SJCRH30 (cell line): ENCODE data around the gene SCYGR6. TPM values are rescaled to one million over a fixed set of nuclear protein-coding genes. Genes with fewer than 3 reads are reported as not detected.

Source experiments
- DNase-seq, 2 experiments: peaks; one replicate each; pipeline ENCODE4 v3.0.0-alpha.2; 2015 to 2020
- H3K27ac ChIP-seq: fragments of 250-450 bp; sonication (Bioruptor Pico); 2 replicates; pipeline ENCODE4 v1.5.1; 2020; ENCODE audit warnings: mild to moderate bottlenecking, moderate library complexity
- H3K27me3 ChIP-seq: fragments of 250-450 bp; sonication (Bioruptor Pico); 2 replicates; pipeline ENCODE4 v1.5.1; 2020; ENCODE audit warnings: mild to moderate bottlenecking, moderate library complexity
- H3K36me3 ChIP-seq: fragments of 250-450 bp; sonication (Bioruptor Pico); 2 replicates; pipeline ENCODE4 v1.5.1; 2020; ENCODE audit warnings: mild to moderate bottlenecking, moderate library complexity
- H3K4me1 ChIP-seq: fragments of 250-450 bp; sonication (Bioruptor Pico); 2 replicates; pipeline ENCODE4 v1.5.1; 2020; ENCODE audit warnings: mild to moderate bottlenecking, moderate library complexity
- H3K4me3 ChIP-seq: fragments of 250-450 bp; sonication (Bioruptor Pico); 2 replicates; pipeline ENCODE4 v1.5.1; 2020; ENCODE audit warnings: mild to moderate bottlenecking, moderate library complexity
- H3K9me3 ChIP-seq: fragments of 250-450 bp; sonication (Bioruptor Pico); replicated peaks from 2 replicates; pipeline ENCODE4 v1.5.1; 2020; ENCODE audit warnings: mild to moderate bottlenecking, moderate library complexity
- total RNA-seq: library from RNA; depleted of rRNA; stranded (reverse); fragments of >200 nt; shearing (Covaris generic); gene quantifications from 2 replicates; pipeline ENCODE4 v1.2.3, GENCODE V29; 2014; rRNA removed

Gene SCYGR6
- total RNA-seq, 1 experiment from 2014 or later: not detected

DNA sequence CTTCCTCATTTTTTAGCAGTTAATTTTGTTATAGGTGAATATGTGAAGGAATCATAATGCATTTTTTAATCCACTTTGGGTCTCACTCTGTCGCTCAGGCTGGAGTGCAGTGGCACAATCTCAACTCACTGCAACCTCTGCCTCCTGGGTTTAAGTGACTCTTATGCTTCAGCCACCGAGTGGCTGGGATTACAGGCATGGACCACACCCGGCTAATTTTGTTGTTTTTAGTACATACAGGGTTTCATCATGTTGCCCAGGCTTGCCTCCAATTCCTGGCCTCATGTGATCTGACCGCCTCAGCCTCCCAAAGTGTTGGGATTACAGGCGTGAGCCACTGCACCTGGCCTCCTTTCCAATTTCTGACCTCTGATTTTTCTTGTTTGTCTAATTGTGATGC, 40.3 kb downstream of the SCYGR6 start:
- Histone ChIP-seq H3K4me1 (no peaks in the 10 kb centered on the region), H3K36me3 (no peaks in the 10 kb centered on the region), H3K27ac (no peak overlapping the region), H3K27me3 (no peaks in the 10 kb centered on the region), H3K4me3 (no peak overlapping the region), H3K9me3 (no peaks in the 10 kb centered on the region)
- DNase-seq: no peak

DNA sequence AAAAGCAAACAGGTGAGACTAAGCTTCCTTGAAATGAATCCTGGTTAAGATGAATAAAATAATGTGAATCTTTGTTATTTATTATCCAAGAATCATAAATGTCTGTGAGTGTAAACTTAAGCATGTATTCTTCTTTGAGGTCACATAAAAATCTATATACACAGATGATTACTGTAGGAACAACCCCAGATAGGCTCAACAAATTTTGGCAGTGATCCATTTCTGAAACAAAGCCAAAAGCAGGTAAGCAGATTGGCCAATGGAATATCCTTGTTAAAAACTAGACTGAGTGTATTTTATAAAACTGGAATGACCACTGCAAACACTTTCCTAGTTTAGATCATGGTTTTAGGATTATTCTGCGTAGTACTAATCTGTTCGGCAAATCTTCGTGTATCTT, 46.6 kb downstream of the SCYGR6 start:
- H3K27me3 ChIP-seq: no peaks in the 10 kb centered on the region
- H3K27ac ChIP-seq: no peak overlapping the region
- no peaks in the 10 kb centered on the region for H3K4me1 ChIP-seq
- no peak overlapping the region for H3K4me3 ChIP-seq
- DNase-seq: no peak
- H3K9me3 ChIP-seq: no peaks in the 10 kb centered on the region
- no peaks in the 10 kb centered on the region for H3K36me3 ChIP-seq

DNA sequence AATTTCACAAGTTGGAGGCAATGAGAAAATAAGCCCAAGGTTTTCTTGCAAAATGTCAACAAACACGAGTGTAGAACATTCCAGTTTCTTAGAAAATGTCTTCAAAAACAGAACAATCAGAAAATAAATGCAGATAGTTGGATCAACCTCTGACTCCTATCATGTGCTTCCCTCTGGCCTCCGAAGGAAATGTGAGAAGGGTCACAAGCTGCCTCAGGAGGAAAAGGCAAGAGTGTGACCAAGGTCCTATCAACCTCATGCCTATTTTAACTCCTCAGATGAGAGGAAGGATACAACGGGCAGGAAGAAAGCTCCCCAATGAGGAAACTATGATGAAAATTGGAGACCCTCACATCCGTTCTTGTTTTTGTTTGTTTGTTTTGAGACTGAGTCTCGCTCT, 50.1 kb downstream of the SCYGR6 start:
- Histone ChIP-seq H3K36me3 (no peaks in the 10 kb centered on the region), H3K27me3 (no peaks in the 10 kb centered on the region), H3K9me3 (no peaks in the 10 kb centered on the region), H3K4me1 (no peaks in the 10 kb centered on the region), H3K4me3 (no peak overlapping the region), H3K27ac (no peak overlapping the region)
- DNase-seq: no peak

Other genes starting within 250 kb of the SCYGR6 start
- gene SCYGR2, start 125.9 kb downstream of the SCYGR6 start, total RNA-seq: not detected in 2 replicates
- not detected in 2 replicates for gene SCYGR3, start 109.9 kb downstream of the SCYGR6 start, total RNA-seq
- not detected in 2 replicates for gene SCYGR4, start 107.3 kb downstream of the SCYGR6 start, total RNA-seq
- gene SCYGR5, start 58.0 kb downstream of the SCYGR6 start, total RNA-seq: not detected in 2 replicates
- not detected in 2 replicates for gene SLC19A3, start 6.7 kb downstream of the SCYGR6 start, total RNA-seq
- gene SCYGR7, start 3.6 kb upstream of the SCYGR6 start, total RNA-seq: not detected in 2 replicates
- not detected in 2 replicates for gene SCYGR8, start 21.1 kb upstream of the SCYGR6 start, total RNA-seq
- 4.2 and 4.3 TPM in 2 replicates for gene CCL20, start 89.1 kb upstream of the SCYGR6 start, total RNA-seq
- gene DAW1, start 146.9 kb upstream of the SCYGR6 start, total RNA-seq: 0.08 TPM in 1 of 2 replicates, not detected in the other